BJ (cell line): ENCODE measurements around the gene TUBGCP2. TPM values are rescaled to one million over a fixed set of nuclear protein-coding genes. Genes with fewer than 3 reads are reported as not detected.

Source experiments
- CTCF ChIA-PET: fragments of 350-600 bp; formaldehyde crosslinking; extraction: SDS; loops from one replicate; lab custom pipeline; 2021; ENCODE audit warnings: antibody characterized with exemption, inconsistent platforms; lab: Yijun Ruan, JAX
- POLR2A ChIA-PET: fragments of 300-600 bp; sonication (Branson Sonifier 250); formaldehyde crosslinking; extraction: SDS; loops from one replicate; lab custom pipeline; 2021; ENCODE audit warnings: antibody characterized with exemption; lab: Charles Lee
- DNase-seq: peaks from one replicate; pipeline ENCODE4 v3.0.0-alpha.2; 2011; ENCODE audit warnings: low read depth
- H3K27me3 ChIP-seq: 2 replicates; pipeline ENCODE4 v1.6.0; 2011; ENCODE audit warnings: low read length; ENCODE audit not compliant: control insufficient read depth, insufficient read depth
- H3K36me3 ChIP-seq: 2 replicates; pipeline ENCODE4 v1.5.1; 2011; ENCODE audit warnings: low read length; ENCODE audit not compliant: control insufficient read depth, insufficient read depth
- H3K4me3 ChIP-seq: 2 replicates; pipeline ENCODE4 v1.5.1; 2011; ENCODE audit warnings: low read depth, mild to moderate bottlenecking, control low read depth, low read length
- polyA minus RNA-seq: library from RNA; depleted of rRNA, polyadenylated mRNA; stranded (reverse); fragments of >200 nt; gene quantifications from 2 replicates; pipeline ENCODE4 v1.2.3, GENCODE V29; 2011; rRNA and poly(A)+ RNA removed
- polyA plus RNA-seq: library from polyadenylated mRNA; depleted of rRNA; stranded (reverse); fragments of >200 nt; gene quantifications from 2 replicates; pipeline ENCODE4 v1.2.3, GENCODE V29; 2011; rRNA removed
- TF ChIP-seq, protein P1 (sequence below): IDR thresholded peaks from 2 replicates; pipeline ENCODE4 v1.5.1; 2011; ENCODE audit warnings: low read depth, mild to moderate bottlenecking, control low read depth, inconsistent platforms, low read length, moderate library complexity; ENCODE audit not compliant: insufficient read depth

Gene TUBGCP2, protein sequence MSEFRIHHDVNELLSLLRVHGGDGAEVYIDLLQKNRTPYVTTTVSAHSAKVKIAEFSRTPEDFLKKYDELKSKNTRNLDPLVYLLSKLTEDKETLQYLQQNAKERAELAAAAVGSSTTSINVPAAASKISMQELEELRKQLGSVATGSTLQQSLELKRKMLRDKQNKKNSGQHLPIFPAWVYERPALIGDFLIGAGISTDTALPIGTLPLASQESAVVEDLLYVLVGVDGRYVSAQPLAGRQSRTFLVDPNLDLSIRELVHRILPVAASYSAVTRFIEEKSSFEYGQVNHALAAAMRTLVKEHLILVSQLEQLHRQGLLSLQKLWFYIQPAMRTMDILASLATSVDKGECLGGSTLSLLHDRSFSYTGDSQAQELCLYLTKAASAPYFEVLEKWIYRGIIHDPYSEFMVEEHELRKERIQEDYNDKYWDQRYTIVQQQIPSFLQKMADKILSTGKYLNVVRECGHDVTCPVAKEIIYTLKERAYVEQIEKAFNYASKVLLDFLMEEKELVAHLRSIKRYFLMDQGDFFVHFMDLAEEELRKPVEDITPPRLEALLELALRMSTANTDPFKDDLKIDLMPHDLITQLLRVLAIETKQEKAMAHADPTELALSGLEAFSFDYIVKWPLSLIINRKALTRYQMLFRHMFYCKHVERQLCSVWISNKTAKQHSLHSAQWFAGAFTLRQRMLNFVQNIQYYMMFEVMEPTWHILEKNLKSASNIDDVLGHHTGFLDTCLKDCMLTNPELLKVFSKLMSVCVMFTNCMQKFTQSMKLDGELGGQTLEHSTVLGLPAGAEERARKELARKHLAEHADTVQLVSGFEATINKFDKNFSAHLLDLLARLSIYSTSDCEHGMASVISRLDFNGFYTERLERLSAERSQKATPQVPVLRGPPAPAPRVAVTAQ
- polyA plus RNA-seq: 44.2 and 55.8 TPM in 2 replicates
- polyA minus RNA-seq: 47.1 and 73.0 TPM in 2 replicates

GRCh38 chr10:133308421-133309099, at the start of gene TUBGCP2, which contains the start of gene ZNF511:
TSS of gene TUBGCP2 (minus strand) at chr10:133308872. CDS start at chr10:133302941, 5,931 bp downstream.
TSS of gene ZNF511 (plus strand) at chr10:133308914. CDS start at chr10:133308944, 30 bp downstream.
- POLR2A ChIA-PET: no interaction called here
- DNase-seq: no peak

DNA sequence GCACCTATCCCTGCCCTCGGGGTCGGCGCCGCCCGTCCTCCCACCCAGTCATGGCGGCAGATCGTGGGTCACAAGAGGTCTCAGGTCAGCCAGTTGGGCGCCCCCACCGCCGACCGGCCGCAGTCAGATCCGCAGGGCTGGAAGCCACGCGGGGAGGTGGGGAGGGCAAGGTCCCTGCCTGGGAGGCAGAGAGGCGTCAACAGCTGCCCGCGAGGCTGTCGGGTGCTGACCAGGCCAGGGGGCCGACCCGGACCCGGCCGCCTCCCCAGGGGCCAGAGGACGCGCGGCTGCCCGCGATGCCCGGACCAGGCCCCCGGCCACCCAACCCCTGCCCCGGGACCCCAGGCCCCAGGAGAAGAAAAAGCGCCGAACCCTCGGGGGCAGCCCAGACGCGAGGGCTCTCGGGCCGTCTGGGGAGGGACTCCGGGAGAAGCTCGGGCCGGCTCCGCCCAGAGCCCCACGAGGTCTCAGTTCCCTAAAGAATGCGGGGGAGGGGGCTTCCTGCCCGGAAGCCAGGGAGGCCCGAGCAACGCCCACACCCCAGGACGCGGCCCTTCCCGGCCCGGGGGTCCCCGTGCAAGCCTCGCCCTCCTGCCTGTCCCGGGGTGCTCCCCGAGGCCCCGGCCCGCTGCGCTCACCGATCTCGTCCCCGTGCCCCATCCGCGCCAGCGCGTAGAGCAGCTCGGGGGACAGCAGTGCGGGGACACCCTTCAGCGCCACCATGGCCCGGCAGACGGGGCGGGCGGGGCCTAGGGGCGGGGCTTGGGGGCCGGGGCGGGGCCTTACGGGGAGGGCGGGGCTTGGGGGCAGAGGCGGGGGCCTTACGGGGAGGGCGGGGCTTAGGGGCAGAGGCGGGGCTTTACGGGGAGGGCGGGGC, 48.9 kb upstream of the TUBGCP2 start, which contains the start of gene FUOM:
FUOM (minus strand) TSS at position 735 of the 877 bp plus-strand sequence; CDS start at position 723, 12 bp downstream.
- TF ChIP-seq, protein P1, sequence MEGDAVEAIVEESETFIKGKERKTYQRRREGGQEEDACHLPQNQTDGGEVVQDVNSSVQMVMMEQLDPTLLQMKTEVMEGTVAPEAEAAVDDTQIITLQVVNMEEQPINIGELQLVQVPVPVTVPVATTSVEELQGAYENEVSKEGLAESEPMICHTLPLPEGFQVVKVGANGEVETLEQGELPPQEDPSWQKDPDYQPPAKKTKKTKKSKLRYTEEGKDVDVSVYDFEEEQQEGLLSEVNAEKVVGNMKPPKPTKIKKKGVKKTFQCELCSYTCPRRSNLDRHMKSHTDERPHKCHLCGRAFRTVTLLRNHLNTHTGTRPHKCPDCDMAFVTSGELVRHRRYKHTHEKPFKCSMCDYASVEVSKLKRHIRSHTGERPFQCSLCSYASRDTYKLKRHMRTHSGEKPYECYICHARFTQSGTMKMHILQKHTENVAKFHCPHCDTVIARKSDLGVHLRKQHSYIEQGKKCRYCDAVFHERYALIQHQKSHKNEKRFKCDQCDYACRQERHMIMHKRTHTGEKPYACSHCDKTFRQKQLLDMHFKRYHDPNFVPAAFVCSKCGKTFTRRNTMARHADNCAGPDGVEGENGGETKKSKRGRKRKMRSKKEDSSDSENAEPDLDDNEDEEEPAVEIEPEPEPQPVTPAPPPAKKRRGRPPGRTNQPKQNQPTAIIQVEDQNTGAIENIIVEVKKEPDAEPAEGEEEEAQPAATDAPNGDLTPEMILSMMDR: no peak

More at GRCh38 chr10:133308421-133309099, at the start of gene TUBGCP2, which contains the start of gene ZNF511:
- CTCF ChIA-PET: interaction anchor here (0.6 to 2.5 kb wide), 7 partner anchors 16 to 51 kb away, joined by 3 to 8 read pairs (median 6); no protein-coding TSS in a partner anchor
- TF ChIP-seq, protein P1: peak; percentile 34; the same call in 1 of the 2 replicates
- H3K36me3 ChIP-seq: peaks cover 19% of the 10 kb centered on the region
- H3K27me3 ChIP-seq: no peaks in the 10 kb centered on the region
- H3K4me3 ChIP-seq: peak within 1 kb of the TSS; percentile 98

GRCh38 chr10:133356549-133357284, 48.0 kb upstream of the TUBGCP2 start:
- TF ChIP-seq, protein P1: no peak
- Histone ChIP-seq H3K4me3 (peak overlapping the region; percentile 63), H3K27me3 (no peaks in the 10 kb centered on the region), H3K36me3 (peaks cover 3% of the 10 kb centered on the region)
- DNase-seq: no peak
- ChIA-PET CTCF (interaction anchor here (2.1 kb wide), 1 partner anchor 27 kb away, joined by 7 read pairs; no protein-coding TSS in a partner anchor), POLR2A (no interaction called here)

More for the DNA sequence above, 48.9 kb upstream of the TUBGCP2 start, which contains the start of gene FUOM:
- no peak for DNase-seq
- Histone ChIP-seq H3K36me3 (peaks cover 3% of the 10 kb centered on the region), H3K4me3 (peak within 1 kb of the TSS; percentile 63), H3K27me3 (no peaks in the 10 kb centered on the region)
- POLR2A ChIA-PET: no interaction called here
- CTCF ChIA-PET: interaction anchor here (2.1 kb wide), 1 partner anchor 28 kb away, joined by 7 read pairs; no protein-coding TSS in a partner anchor

- Histone ChIP-seq H3K27me3 (no peaks in the 10 kb centered on the region), H3K36me3 (peaks cover 3% of the 10 kb centered on the region), H3K4me3 (no peak overlapping the region)
- TF ChIP-seq, protein P1: no peak
- ChIA-PET POLR2A (no interaction called here), CTCF (interaction anchor here (2.1 kb wide), 1 partner anchor 26 kb away, joined by 7 read pairs; no protein-coding TSS in a partner anchor)
- no peak for DNase-seq
These were observed 47.3 kb upstream of the TUBGCP2 start for GRCh38 chr10:133355991-133356390.
